Endothelial cell of umbilical vein (primary cell): ENCODE results near the gene SLC5A2.

ENCODE experiments used
- CTCF ChIP-seq, 2 donors: IDR thresholded peaks; 1 replicate in 1 of 2; 2 replicates in 1 of 2; pipeline ENCODE4 v1.5.1; 2011; ENCODE audit warnings: low read length in 2 of 2, mild to moderate bottlenecking in 2 of 2, moderate library complexity in 2 of 2, control low read depth in 1 of 2, inconsistent platforms in 1 of 2, low read depth in 1 of 2; ENCODE audit not compliant: insufficient read depth in 1 of 2; ENCODE audit errors: extremely low read depth in 1 of 2
- EZH2 ChIP-seq: IDR thresholded peaks from 2 replicates; pipeline ENCODE4 v1.6.1; 2012; ENCODE audit warnings: borderline replicate concordance, low read depth, mild to moderate bottlenecking, moderate library complexity, low read length, inconsistent platforms; ENCODE audit not compliant: severe bottlenecking
- FOS ChIP-seq: IDR thresholded peaks from 2 replicates; pipeline ENCODE4 v1.6.1; 2011; ENCODE audit warnings: mild to moderate bottlenecking, low read length, moderate library complexity, borderline replicate concordance; ENCODE audit not compliant: insufficient read depth
- JUN ChIP-seq: IDR thresholded peaks from 2 replicates; pipeline ENCODE4 v1.6.1; 2011; ENCODE audit warnings: borderline replicate concordance, low read depth; ENCODE audit not compliant: insufficient read length, insufficient read depth
- MYC ChIP-seq: IDR thresholded peaks from one replicate; pipeline ENCODE4 v1.6.1; 2011; ENCODE audit warnings: mild to moderate bottlenecking, low read depth, low read length
- POLR2A ChIP-seq: IDR thresholded peaks from 2 replicates; pipeline ENCODE4 v1.6.1; 2012; ENCODE audit warnings: low read depth, mild to moderate bottlenecking, control low read depth, low read length
- POLR2AphosphoS5 ChIP-seq: IDR thresholded peaks from 2 replicates; pipeline ENCODE4 v1.6.1; 2012; ENCODE audit warnings: low read depth, mild to moderate bottlenecking, control low read depth, low read length, moderate library complexity; ENCODE audit not compliant: insufficient read depth

- no peak for TF ChIP-seq CTCF (IDR thresholded peaks at IDR 0.05; ENCODE audit: extremely low read depth in 1 of 2, insufficient read depth in 1 of 2, low read depth in 1 of 2, low read length in 2 of 2)
- no peak for TF ChIP-seq POLR2A
- TF ChIP-seq FOS = no peak
- TF ChIP-seq MYC = no peak
- TF ChIP-seq JUN = no peak
- TF ChIP-seq EZH2 = no peak
- no peak for TF ChIP-seq POLR2AphosphoS5
Measured at GRCh38 chr16:31532120-31532519, 49.2 kb downstream of the SLC5A2 start.
